HL-60 (cell line): ENCODE measurements around the gene PNCK.

Experiments used
- CTCF ChIP-seq: IDR thresholded peaks from one replicate; pipeline ENCODE4 v1.5.1; 2011; ENCODE audit warnings: low read length, control low read depth, inconsistent platforms; ENCODE audit not compliant: insufficient read depth
- GABPA ChIP-seq: IDR thresholded peaks from 2 replicates; pipeline ENCODE4 v1.6.1; 2012; ENCODE audit warnings: low read depth
- POLR2AphosphoS5 ChIP-seq: IDR thresholded peaks from 2 replicates; pipeline ENCODE4 v1.6.1; 2012; ENCODE audit warnings: low read depth
- REST ChIP-seq: IDR thresholded peaks from 2 replicates; pipeline ENCODE4 v1.6.1; 2012; ENCODE audit warnings: low read depth; ENCODE audit not compliant: insufficient replicate concordance
- SPI1 ChIP-seq: IDR thresholded peaks from 2 replicates; pipeline ENCODE4 v1.6.1; 2012; ENCODE audit warnings: low read depth, mild to moderate bottlenecking, borderline replicate concordance

GRCh38 chrX:153704021-153704526, 30.5 kb upstream of the PNCK start:
- no peak for TF ChIP-seq CTCF
- no peak for TF ChIP-seq REST
- TF ChIP-seq POLR2AphosphoS5, result no peak
- no peak for TF ChIP-seq SPI1
- TF ChIP-seq GABPA, result no peak
